ENCODE results near the gene C9orf43.
"Not testable (repeated sequence)": the region's sequence is repeated elsewhere in the genome, so short reads cannot be mapped to it uniquely, and the experiment has no call there.

C9orf43 gene

DNA sequence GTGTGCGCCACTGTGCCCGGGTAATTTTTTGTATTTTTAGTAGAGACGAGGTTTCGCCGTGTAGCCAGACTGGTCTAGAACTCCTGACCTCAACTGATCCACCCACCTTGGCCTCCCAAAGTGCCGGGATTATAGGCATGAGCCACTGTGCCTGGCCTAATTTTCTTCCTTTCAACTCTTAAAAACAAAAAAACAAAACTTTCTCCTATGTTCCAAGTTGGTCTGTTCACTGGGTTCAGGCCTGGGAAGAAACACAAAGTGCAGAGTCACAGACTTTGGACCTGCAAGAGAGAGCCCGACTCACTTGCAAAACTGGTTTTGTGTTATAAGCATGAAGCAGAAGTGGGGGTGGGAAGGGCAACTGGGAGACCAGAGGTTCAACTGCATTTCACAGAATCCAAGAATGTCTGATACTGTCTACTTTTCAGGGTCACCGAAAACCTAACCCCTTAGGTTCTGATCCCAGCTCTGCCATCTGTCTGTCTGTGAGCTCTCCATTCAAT is 28.6 kb upstream of the C9orf43 start:
- no peak for DNase-seq

DNA sequence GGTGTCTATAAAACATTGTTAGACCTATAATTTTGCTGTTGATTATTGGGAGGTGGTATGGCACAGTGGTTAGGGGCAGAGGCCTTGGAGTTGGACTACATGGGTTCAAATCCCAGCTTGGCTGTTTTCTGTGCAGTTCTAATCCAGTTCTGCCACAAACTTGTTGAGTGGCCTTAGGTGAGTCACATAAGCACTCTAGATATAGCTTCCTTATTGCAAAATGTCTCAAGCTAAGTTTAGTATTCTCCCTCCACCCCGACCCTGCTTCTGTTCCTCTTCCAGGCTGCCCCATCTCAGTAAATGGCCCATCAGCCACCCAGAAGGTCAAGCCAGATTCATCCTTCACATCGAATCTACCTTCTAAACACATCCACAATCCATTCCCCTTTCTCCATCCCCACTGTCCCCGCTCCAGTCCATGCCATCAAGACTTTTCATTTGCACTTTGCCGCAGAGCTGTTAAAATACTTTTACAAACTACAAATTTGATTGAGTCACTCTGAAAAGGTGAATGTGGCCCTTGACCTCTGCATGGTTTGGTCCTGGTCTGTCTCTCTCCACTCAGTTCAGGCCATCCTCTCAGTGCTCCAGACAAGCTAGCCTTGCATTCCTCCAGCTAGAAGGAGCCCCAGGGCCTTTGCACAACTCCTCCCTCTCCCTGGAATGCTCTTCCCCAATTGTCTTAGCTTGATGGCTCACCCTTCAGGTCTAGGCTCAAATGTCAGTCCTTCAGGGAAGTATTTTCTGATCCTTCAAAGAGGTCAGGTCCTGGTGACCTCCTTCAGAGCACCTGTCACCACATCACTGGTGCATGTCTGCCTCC is 23.8 kb upstream of the C9orf43 start:
- no peak for DNase-seq

- no peak for DNase-seq
Measured at GRCh38 chr9:113387560-113388230, 22.9 kb upstream of the C9orf43 start.

- DNase-seq: no peak
Measured at GRCh38 chr9:113388833-113389232, 21.7 kb upstream of the C9orf43 start.

DNA sequence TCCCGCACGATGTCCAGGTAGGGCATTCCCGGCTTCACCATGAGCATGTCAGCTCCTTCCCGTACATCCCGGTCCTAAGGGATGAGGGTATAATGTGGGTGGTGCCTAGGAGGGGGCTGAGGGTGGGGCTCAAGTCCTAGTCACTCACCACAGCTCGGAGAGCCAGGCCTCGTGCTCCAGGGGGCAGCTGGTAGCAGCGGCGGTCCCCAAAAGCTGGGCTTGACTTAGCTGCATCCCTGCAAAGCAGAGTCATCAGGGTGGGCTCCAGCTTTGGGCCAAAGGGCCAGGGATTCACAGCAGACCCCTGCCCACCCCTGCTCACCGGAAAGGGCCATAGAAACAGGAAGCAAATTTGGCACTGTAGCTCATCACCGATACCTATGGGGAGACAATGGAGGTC is 21.1 kb upstream of the C9orf43 start:
- DNase-seq: no peak

GRCh38 chr9:113390192-113390960 is 20.2 kb upstream of the C9orf43 start:
- no peak for DNase-seq

- no peak for DNase-seq
Measured at GRCh38 chr9:113391917-113392316, 18.6 kb upstream of the C9orf43 start.

DNA sequence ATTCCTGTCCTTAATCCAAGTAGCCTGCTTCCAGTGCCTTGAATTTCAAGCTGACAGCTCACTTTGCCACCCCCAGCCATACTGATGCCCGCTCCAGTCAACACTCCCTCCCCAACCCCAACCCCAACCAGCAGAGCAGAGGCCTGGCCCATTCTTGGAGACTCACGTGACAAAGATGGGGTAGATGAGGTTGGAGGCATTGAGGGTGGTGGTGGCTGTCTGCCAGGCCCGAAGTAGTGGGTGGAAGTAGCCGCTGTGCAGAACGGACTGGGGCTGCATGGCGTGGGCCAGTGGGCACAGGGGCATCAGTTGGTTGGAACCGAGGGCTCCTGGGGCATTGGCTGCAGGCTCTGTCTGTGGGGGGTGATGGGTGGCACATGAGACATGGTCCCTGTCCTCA is 17.3 kb upstream of the C9orf43 start:
- no peak for DNase-seq

GRCh38 chr9:113395000-113395861 is 15.3 kb upstream of the C9orf43 start:
- no peak for DNase-seq

GRCh38 chr9:113397203-113397631 is 13.3 kb upstream of the C9orf43 start:
- DNase-seq: no peak

DNA sequence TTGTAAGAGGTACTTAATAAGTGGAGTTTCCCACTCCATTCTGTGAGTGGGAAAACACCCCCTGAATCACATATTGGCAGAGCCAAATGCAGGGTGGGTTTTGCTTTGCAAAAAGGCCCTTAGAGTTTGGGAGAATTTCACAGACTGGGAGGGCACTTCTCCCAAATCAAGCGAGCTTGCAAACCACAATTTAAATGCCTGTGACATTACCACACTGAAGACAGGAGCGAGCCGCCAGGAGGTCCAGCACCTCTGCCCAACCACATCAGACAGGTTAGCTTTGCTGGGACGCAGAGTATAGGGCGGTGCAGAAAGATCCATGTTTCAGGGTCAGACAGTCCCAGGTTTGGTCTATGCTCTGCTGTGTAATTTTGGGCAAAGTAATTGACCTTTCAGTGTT is 11.8 kb upstream of the C9orf43 start:
- DNase-seq: no peak

- no peak for DNase-seq
Measured at GRCh38 chr9:113399646-113400200, 10.8 kb upstream of the C9orf43 start.

GRCh38 chr9:113401027-113401792 is 9.3 kb upstream of the C9orf43 start, which contains the start of gene ALAD:
TSS of gene ALAD (minus strand) at chr9:113401284. CDS start at chr9:113393559, 7,725 bp downstream.
- peak; percentile 99 for DNase-seq

DNA sequence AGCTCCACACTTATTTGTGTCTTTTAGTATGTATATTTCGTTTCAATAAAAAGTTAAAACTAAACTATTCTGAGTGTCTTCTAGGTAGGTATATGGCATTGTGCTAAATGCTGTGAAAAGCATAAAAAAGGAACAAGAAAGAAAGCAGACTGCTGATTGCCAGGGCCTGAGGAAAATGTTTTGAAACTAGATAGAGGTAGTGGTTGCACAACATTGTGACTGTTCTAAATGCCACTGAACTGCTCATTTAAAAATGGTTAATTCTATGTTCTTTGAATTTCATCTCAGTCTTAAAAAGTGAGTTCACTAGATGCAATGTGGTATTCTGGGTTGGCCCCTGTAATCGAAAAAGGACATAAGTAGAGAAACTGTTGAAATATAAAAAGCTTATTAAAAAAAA is 6.9 kb upstream of the C9orf43 start:
- no peak for DNase-seq

GRCh38 chr9:113406353-113406752 is 4.2 kb upstream of the C9orf43 start:
- DNase-seq: not testable (repeated sequence)

DNA sequence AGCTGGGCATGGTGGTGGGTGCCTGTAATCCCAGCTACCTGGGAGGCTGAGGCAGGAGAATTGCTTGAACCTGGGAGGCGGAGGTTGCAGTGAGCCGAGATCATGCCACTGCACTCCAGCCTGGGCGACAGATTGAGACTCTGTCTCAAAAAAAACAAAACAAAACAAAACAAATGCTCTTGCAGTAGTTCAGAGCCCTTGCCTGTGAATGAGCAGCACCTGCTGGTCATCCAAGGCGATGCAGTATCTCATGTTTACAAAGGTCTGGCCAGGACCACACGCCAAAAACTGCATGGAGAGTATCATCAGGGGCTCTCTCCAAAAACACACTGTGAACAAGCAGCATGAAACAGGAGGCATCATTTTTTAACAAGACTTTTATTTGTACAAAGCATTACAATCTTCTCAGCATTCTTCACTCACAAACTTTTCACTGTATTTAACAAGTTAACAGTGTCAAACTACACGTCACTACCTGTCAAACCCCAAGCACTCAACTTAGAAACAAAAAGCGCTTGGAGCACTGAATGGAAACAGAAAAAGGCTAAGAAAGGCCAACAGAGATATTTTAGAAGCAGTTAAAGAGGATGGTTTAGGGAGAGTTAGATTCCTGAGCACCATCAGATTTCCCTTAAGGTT is 3.6 kb upstream of the C9orf43 start:
- DNase-seq: peak; percentile 75

DNA sequence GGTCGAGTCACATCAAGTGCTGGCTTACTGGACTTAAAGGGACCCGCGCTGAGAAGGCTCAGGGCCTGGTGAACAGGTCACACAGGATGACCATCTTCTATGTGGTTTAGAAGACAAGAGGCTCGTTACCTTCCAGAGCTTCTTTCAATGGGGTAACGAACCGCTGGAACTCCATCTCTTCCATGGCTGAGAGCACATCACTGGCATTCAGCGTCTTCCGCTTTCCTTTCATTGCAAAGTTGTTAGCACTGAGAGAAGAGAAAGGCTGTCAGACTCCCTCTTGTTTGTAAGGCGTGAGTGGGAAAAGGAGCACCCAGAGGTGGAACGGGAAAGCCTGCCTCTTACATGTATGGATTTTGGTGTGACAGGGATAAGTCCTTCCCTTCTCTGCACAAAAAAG is 1.1 kb upstream of the C9orf43 start:
- no peak for DNase-seq

GRCh38 chr9:113409883-113410206 is 702 bp upstream of the C9orf43 start:
- no peak for DNase-seq

DNA sequence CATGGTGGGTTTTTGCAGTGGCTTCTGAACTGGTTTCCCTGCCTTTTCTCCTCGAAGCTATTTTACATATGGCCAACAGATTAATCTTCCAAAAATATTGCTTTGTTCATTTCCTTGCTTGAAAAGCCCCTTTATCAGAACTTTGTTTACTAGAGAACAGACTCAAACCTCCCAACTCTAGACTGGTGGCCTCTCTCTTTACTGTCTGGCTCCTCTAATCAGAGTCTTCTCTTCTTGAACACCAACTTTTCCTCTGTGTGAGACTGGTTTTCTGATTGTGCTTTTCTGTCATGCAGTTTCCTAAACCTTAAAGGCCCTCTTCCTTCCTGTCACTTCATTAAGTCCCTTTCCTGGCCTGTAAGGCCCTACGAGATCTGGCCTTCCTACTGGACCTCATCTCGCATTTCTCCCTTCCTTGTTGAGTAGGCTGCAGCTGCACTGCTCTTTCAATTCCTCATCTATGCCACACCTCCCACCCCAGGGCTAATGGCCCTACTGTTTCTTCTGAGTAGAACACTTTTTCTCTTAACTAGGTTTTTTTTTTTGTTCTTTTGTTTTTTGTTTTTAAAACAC is 5.7 kb downstream of the C9orf43 start:
- DNase-seq: no peak

GRCh38 chr9:113417370-113417769 is 6.8 kb downstream of the C9orf43 start:
- peak; percentile 23 for DNase-seq

All from CD4-positive, alpha-beta T cell treated with Interleukin-10 for 1 hour (primary cell).